Gastrocnemius medialis (tissue), 4 donors: ENCODE results near the gene SGPP1. TPM values are rescaled to one million over a fixed set of nuclear protein-coding genes. Genes with fewer than 3 reads are reported as not detected.
"Not testable (repeated sequence)": the region's sequence is repeated elsewhere in the genome, so short reads cannot be mapped to it uniquely, and the experiment has no call there.

Experiments
- ATAC-seq, 2 donors: fragments of 150-250 bp; one replicate each; pipeline ENCODE4 v1.9.1; 2016
- DNase-seq, 2 donors: peaks; one replicate each; pipeline ENCODE4 v3.0.0-alpha.2; 2019
- H3K27ac ChIP-seq, 4 donors: fragments of 200-600 bp; sonication (generic); 1 replicate in 1 of 4; 2 replicates in 3 of 4; pipeline ENCODE4 v1.5.1; 2016 to 2018; ENCODE audit warnings: mild to moderate bottlenecking in 2 of 4, moderate library complexity in 1 of 4
- H3K27me3 ChIP-seq, 3 donors: fragments of 200-600 bp; sonication (generic) in 2 of 3; 1 replicate in 1 of 3; 2 replicates in 2 of 3; pipeline versions ENCODE4 v1.5.1 to v1.6.0; 2016 to 2019; ENCODE audit warnings: mild to moderate bottlenecking in 1 of 3, moderate library complexity in 1 of 3
- H3K36me3 ChIP-seq, 2 donors: fragments of 200-600 bp; sonication (generic) in 1 of 2; one replicate each; pipeline ENCODE4 v1.5.1; 2017 to 2018
- H3K4me1 ChIP-seq, 2 donors: fragments of 200-600 bp; sonication (generic) in 1 of 2; one replicate each; pipeline ENCODE4 v1.5.1; 2016 to 2017; ENCODE audit warnings: mild to moderate bottlenecking in 2 of 2
- H3K4me3 ChIP-seq, 4 donors: fragments of 200-600 bp; sonication (generic) in 3 of 4; 1 replicate in 1 of 4; 2 replicates in 3 of 4; pipeline ENCODE4 v1.5.1; 2016 to 2019; ENCODE audit warnings: mild to moderate bottlenecking in 2 of 4
- H3K9me3 ChIP-seq, 3 donors: fragments of 200-600 bp; sonication (generic) in 2 of 3; 1 replicate in 1 of 3; 2 replicates in 2 of 3; pipeline ENCODE4 v1.5.1; 2016 to 2019
- POLR2A ChIP-seq, 2 donors: fragments of 450-650 bp; IDR thresholded peaks; one replicate each; pipeline ENCODE4 v1.6.1; 2017; ENCODE audit warnings: antibody characterized with exemption in 2 of 2, mild to moderate bottlenecking in 2 of 2, moderate library complexity in 2 of 2
- in situ Hi-C, 4 donors: fragments of 200-750 bp; cut with MboI; loops; one replicate each; pipeline versions ENCODE4 v1.15.0 to v1.8.0; 2017; ENCODE audit warnings: low sequenced_read_pairs in 4 of 4
- intact Hi-C: fragments of 100-400 bp; cut with DNase I; formaldehyde crosslinking; loops from one replicate; pipeline ENCODE4 v1.15.1; 2023; ENCODE audit warnings: low total_unique reads
- total RNA-seq, 4 donors: library from RNA; depleted of rRNA; stranded (reverse); fragments of >200 nt; gene quantifications; one replicate each; pipeline versions ENCODE4 v1.1.0 to v1.2.3, GENCODE V29; 2016
- TF ChIP-seq, protein P1 (sequence below), 5 experiments: fragments of 450-650 bp in 3 of 5; fragments of 200-600 bp in 2 of 5; sonication (generic) in 2 of 5; IDR thresholded peaks in 4 of 5; conservative IDR thresholded peaks in 1 of 5; 1 replicate in 4 of 5; 2 replicates in 1 of 5; pipeline ENCODE4 v1.5.1; 2016 to 2019; ENCODE audit warnings: antibody characterized with exemption in 5 of 5, mild to moderate bottlenecking in 3 of 5, moderate library complexity in 3 of 5

SGPP1 gene
- total RNA-seq, 4 donors from 2014 or later, result 3.5 to 11.3 (median 8.1) TPM

DNA sequence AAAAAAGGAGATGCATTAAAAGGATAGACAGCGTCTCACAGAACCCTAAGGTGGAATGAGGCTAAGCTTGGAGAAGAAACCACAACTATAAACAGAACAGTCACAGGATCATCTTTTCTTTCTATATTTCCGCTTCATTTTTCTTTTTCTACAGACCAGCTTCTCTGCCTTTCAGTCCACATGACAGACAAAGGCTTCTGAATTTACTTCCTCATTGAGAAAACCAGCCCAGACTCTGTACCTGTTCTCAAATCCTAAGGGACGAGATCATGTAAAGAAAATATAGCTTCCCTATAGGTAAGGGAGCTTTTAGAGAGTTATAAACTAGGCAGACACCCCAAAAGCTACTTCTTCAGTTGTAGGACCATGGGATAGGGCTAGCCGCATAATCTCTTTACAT lies 17.4 kb downstream of the SGPP1 start:
- ATAC-seq (no peak), DNase-seq (no peak)
- intact Hi-C loops, result no loop called here
- Histone ChIP-seq H3K4me1 (no peaks in the 10 kb centered on the region), H3K36me3 (no peaks in the 10 kb centered on the region), H3K4me3 (no peak overlapping the region), H3K9me3 (no peaks in the 10 kb centered on the region), H3K27ac (no peak overlapping the region), H3K27me3 (no peaks in the 10 kb centered on the region)
- no peak for TF ChIP-seq POLR2A (IDR thresholded peaks at IDR 0.05)
- TF ChIP-seq, protein P1, sequence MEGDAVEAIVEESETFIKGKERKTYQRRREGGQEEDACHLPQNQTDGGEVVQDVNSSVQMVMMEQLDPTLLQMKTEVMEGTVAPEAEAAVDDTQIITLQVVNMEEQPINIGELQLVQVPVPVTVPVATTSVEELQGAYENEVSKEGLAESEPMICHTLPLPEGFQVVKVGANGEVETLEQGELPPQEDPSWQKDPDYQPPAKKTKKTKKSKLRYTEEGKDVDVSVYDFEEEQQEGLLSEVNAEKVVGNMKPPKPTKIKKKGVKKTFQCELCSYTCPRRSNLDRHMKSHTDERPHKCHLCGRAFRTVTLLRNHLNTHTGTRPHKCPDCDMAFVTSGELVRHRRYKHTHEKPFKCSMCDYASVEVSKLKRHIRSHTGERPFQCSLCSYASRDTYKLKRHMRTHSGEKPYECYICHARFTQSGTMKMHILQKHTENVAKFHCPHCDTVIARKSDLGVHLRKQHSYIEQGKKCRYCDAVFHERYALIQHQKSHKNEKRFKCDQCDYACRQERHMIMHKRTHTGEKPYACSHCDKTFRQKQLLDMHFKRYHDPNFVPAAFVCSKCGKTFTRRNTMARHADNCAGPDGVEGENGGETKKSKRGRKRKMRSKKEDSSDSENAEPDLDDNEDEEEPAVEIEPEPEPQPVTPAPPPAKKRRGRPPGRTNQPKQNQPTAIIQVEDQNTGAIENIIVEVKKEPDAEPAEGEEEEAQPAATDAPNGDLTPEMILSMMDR (IDR thresholded peaks at IDR 0.05 in 4 of 5, conservative IDR thresholded peaks at IDR 0.05 in 1 of 5), result no peak
- in situ Hi-C loops, result no loop called here

DNA sequence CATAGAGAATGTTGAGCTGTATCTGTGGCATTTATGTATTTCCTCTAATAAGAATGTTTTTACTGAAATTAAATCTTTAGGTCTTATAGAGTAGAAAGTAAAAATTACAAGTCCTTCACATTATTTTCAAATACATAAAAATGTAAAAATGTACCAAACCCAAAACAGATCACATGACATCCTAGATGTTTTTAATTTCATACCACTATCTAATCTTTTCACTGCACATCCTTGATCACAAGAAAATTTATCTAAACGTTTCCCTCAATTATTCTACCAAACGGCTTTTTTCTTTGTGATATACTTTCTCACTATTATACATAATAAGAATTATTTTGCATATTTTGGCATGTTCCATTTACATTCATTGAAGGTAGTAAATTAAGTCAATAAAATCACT lies 18.3 kb downstream of the SGPP1 start:
- ATAC-seq (no peak), DNase-seq (no peak)
- intact Hi-C loops (no loop called here), in situ Hi-C loops (no loop called here)
- Histone ChIP-seq H3K4me3 (no peak overlapping the region), H3K27me3 (no peaks in the 10 kb centered on the region), H3K4me1 (no peaks in the 10 kb centered on the region), H3K27ac (no peak overlapping the region), H3K9me3 (no peaks in the 10 kb centered on the region), H3K36me3 (no peaks in the 10 kb centered on the region)
- no peak for TF ChIP-seq POLR2A (IDR thresholded peaks at IDR 0.05)
- TF ChIP-seq, protein P1 (IDR thresholded peaks at IDR 0.05 in 4 of 5, conservative IDR thresholded peaks at IDR 0.05 in 1 of 5), result no peak

DNA sequence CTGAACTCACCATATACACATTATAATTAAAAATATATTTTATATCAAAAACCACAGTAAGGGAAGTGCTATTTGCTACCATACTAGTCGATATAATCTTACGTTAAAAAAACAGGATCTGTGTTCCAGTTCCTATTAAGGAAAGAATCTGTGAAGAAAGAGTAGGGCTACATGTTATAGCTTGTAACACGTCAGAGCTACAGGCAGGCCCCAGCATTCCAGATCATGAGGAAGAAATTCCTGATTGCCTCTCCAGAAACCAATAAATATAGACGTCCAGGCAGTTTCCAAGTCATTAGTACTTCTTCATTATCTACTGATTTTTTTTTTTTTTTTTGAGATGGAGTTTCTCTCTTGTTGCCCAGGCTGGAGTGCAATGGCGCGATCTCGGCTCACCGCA lies 20.6 kb downstream of the SGPP1 start:
- H3K27ac ChIP-seq, result no peak overlapping the region
- in situ Hi-C loops (no loop called here), intact Hi-C loops (no loop called here)
- no peaks in the 10 kb centered on the region for H3K9me3 ChIP-seq
- no peaks in the 10 kb centered on the region for H3K27me3 ChIP-seq
- TF ChIP-seq, protein P1 (IDR thresholded peaks at IDR 0.05 in 4 of 5, conservative IDR thresholded peaks at IDR 0.05 in 1 of 5), result no peak
- TF ChIP-seq POLR2A (IDR thresholded peaks at IDR 0.05), result no peak
- H3K36me3 ChIP-seq, result no peaks in the 10 kb centered on the region
- DNase-seq (no peak), ATAC-seq (no peak)
- no peaks in the 10 kb centered on the region for H3K4me1 ChIP-seq
- no peak overlapping the region for H3K4me3 ChIP-seq

DNA sequence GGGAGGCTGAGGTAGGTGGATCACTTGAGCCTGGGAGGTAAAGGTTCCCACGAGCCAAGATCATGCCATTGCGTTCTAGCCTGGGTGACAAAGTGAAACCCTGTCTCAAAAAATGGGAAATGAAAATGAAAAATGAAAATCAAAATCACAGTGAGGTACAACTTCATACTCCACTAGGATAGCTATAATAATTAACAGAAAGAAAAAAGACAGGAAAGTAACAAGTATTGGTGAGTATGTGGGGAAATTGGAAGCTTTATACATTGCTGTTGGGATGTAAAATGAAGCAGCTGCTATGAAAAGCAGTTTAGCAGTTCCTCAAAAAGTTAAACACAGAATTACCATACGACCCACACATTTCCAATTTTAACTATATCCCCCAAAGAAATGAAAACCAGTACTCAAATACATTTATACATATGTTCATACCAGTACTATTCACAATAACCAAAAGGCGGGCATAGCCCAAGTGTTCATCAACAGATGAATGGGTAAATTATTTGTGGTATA lies 22.2 kb downstream of the SGPP1 start:
- Histone ChIP-seq H3K4me3 (no peak overlapping the region), H3K9me3 (no peaks in the 10 kb centered on the region), H3K27me3 (no peaks in the 10 kb centered on the region), H3K36me3 (no peaks in the 10 kb centered on the region), H3K4me1 (no peaks in the 10 kb centered on the region), H3K27ac (no peak overlapping the region)
- ATAC-seq, result no peak
- TF ChIP-seq, protein P1 (IDR thresholded peaks at IDR 0.05 in 4 of 5, conservative IDR thresholded peaks at IDR 0.05 in 1 of 5), result no peak
- TF ChIP-seq POLR2A (IDR thresholded peaks at IDR 0.05), result no peak
- in situ Hi-C loops, result no loop called here
- intact Hi-C loops, result no loop called here
- DNase-seq, result no peak

DNA sequence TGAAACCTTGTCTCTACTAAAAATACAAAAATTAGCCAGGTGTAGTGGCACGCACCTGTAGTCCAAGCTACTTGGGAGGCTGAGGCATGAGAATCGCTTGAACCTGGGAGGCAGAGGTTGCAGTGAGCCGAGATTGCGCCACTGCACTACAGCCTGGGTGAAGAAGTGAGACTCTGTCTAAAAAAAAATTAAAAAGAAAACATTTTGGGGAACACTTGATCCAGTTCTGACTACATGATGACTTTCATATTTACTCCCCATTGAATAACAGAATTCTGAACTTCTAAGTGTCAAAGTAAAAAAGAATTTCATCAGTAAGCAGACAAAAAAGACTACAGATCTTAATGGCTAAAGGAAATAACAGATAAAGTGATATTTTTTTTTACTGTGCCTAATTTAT lies 25.3 kb downstream of the SGPP1 start:
- H3K4me3 ChIP-seq, H3K27ac ChIP-seq, H3K27me3 ChIP-seq, intact Hi-C loops, DNase-seq, ATAC-seq, H3K36me3 ChIP-seq, in situ Hi-C loops, H3K4me1 ChIP-seq, H3K9me3 ChIP-seq: not testable (repeated sequence)
